Endothelial cell of umbilical vein (primary cell): ENCODE measurements around the gene ST6GAL1.

Experiments
- CTCF ChIP-seq, 2 donors: IDR thresholded peaks; 1 replicate in 1 of 2; 2 replicates in 1 of 2; pipeline ENCODE4 v1.5.1; 2011; ENCODE audit warnings: low read length in 2 of 2, mild to moderate bottlenecking in 2 of 2, moderate library complexity in 2 of 2, control low read depth in 1 of 2, inconsistent platforms in 1 of 2, low read depth in 1 of 2; ENCODE audit not compliant: insufficient read depth in 1 of 2; ENCODE audit errors: extremely low read depth in 1 of 2
- MAX ChIP-seq: IDR thresholded peaks from 2 replicates; pipeline ENCODE4 v1.6.1; 2011; ENCODE audit not compliant: insufficient read depth, insufficient read length
- POLR2A ChIP-seq: IDR thresholded peaks from 2 replicates; pipeline ENCODE4 v1.6.1; 2012; ENCODE audit warnings: low read depth, mild to moderate bottlenecking, control low read depth, low read length

- no peak for TF ChIP-seq CTCF (IDR thresholded peaks at IDR 0.05; ENCODE audit: extremely low read depth in 1 of 2, insufficient read depth in 1 of 2, low read depth in 1 of 2, low read length in 2 of 2)
- no peak for TF ChIP-seq POLR2A
- no peak for TF ChIP-seq MAX
Measured at GRCh38 chr3:186983659-186984058, 53.3 kb downstream of the ST6GAL1 start.
